Measurements from ENCODE around the gene ID3. TPM values are rescaled to one million over a fixed set of nuclear protein-coding genes. Genes with fewer than 3 reads are reported as not detected.
A peak's percentile ranks its signal among the peaks of the same experiment; 100 is the strongest.

The ID3 gene
- polyA plus RNA-seq, 1 of the 3 experiments (the other 2 are of a cell fraction) = 504 TPM

DNA sequence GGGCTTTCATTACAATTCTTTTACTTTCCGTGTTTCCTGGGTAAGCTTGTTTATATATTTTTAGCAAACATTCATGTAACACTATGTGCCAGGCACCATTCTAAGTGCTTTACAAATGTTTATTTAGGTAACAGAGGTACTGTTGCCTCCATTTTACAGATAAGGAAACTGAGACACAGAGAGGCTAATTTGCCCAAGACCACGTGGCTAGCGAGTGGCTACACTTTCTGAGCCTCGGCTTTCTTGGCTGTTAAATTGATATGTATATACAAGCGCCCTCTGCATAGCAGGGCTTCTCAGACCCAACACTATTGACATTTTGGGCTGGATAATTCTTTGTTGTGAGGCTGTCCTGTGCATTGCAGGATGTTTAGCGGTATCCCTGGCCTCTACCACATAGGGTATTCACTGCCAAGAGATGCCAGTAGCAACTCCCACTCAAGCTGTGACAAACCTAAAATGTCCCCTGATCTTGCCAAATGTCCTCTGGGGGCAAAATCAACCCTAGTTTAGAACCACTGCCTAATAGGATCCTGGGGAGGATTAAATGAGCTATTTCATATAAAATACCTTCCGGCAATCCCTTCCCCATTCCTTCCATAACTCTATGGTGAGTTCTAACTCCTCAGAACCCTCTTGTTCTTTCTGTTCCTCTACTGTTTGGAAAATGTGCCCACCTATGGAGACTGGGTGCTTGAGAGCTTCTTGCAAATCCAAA is 17.2 kb upstream of the ID3 start:
- Histone ChIP-seq H3K27ac (ENCODE audit: low read depth in 2 of 2, low read length in 1 of 2) (peak overlapping the region; percentile 85 to 99), H3K4me3 (ENCODE audit: low read depth in 2 of 2, low read length in 1 of 2) (peak overlapping the region in 1 of 2 experiments; percentile 46; a peak in 2 of 4 replicates), H3K79me2 (ENCODE audit: insufficient read depth) (peaks cover 9% of the 10 kb centered on the region; the same call in 1 of the 2 replicates), H3K27me3 (ENCODE audit: insufficient read depth) (no peaks in the 10 kb centered on the region), H3K4me1 (ENCODE audit: control insufficient read depth in 1 of 2, insufficient read depth in 2 of 2, low read depth in 1 of 2, low read length in 1 of 2) (peaks cover 10 to 40% of the 10 kb centered on the region in 2 experiments), H2AFZ (ENCODE audit: low read depth) (peak overlapping the region; percentile 89), H3K9me3 (no peaks in the 10 kb centered on the region), H3K9ac (peak overlapping the region; percentile 80), H3K9me2 (no peaks in the 10 kb centered on the region), H3K36me3 (replicated peaks in 1 of 2; ENCODE audit: control insufficient read depth in 1 of 2, insufficient read depth in 2 of 2, low read length in 1 of 2) (no peaks in the 10 kb centered on the region), H3K4me2 (peak overlapping the region; percentile 90), H3F3A (replicated peaks; ENCODE audit: insufficient read depth) (peaks cover 35% of the 10 kb centered on the region), H4K20me1 (ENCODE audit: insufficient read depth) (no peaks in the 10 kb centered on the region)
- ChIA-PET POLR2A (no interaction called here), CTCF (interaction anchor here (1.1 to 4.0 kb wide), 7 partner anchors 9 to 61 kb away, joined by 3 to 23 read pairs (median 4); no protein-coding TSS in a partner anchor)
- 70% methylated on average over 6 of the region's 7 CpGs for WGBS (ENCODE audit: low lambda C conversion rate)
- DNase-seq = no peak
- TF ChIP-seq ELF1 (IDR thresholded peaks at IDR 0.05) = no peak
- TF ChIP-seq EP300 (IDR thresholded peaks at IDR 0.05; ENCODE audit: borderline replicate concordance in 1 of 2, low read depth in 1 of 2, low read length in 1 of 2) = no peak
- TF ChIP-seq FOSL2 (IDR thresholded peaks at IDR 0.05; ENCODE audit: borderline replicate concordance, low read depth) = no peak
- TF ChIP-seq, protein P1, sequence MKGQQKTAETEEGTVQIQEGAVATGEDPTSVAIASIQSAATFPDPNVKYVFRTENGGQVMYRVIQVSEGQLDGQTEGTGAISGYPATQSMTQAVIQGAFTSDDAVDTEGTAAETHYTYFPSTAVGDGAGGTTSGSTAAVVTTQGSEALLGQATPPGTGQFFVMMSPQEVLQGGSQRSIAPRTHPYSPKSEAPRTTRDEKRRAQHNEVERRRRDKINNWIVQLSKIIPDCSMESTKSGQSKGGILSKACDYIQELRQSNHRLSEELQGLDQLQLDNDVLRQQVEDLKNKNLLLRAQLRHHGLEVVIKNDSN (IDR thresholded peaks at IDR 0.05; ENCODE audit: borderline replicate concordance, low read depth) = no peak
- TF ChIP-seq, protein P2, sequence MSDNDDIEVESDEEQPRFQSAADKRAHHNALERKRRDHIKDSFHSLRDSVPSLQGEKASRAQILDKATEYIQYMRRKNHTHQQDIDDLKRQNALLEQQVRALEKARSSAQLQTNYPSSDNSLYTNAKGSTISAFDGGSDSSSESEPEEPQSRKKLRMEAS (IDR thresholded peaks at IDR 0.05; ENCODE audit: low read depth) = no peak
- no peak for TF ChIP-seq NRF1 (IDR thresholded peaks at IDR 0.05; ENCODE audit: low read depth, low read length)

DNA sequence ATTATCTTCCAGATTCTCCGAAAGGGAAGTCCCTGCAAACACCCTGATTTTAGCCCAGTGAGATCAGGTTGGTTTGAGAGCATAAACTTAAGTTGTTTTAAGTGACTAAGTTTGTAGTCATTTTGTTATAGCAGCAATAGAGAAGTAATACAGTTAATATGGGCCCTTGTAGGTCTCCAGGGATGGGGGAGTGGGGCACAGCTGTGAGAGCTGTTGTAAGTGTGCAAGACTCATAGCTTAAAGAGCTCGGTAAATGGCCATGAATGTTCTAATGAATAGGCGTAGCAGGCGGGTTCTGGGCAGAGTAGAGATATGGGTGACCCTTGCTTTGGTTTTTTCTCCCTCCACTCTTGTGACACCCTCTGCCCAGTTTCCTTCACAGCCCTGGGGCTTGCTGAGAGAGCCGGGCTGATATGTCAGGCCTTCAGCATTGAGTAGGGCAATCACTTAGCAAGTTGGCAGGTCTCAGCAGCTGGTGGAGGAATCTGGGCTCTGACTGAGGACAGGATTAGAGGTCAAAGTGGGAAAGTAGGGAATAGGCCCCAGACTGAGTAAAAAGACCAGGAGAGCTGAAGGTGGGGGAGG is 16.0 kb upstream of the ID3 start:
- WGBS (ENCODE audit: low lambda C conversion rate) = 75% methylated on average over 5 of the region's 5 CpGs
- Histone ChIP-seq H3K9ac (no peak overlapping the region), H3K27me3 (ENCODE audit: insufficient read depth) (no peaks in the 10 kb centered on the region), H2AFZ (ENCODE audit: low read depth) (no peak overlapping the region), H4K20me1 (ENCODE audit: insufficient read depth) (no peaks in the 10 kb centered on the region), H3F3A (replicated peaks; ENCODE audit: insufficient read depth) (peaks cover 36% of the 10 kb centered on the region), H3K27ac (ENCODE audit: low read depth in 2 of 2, low read length in 1 of 2) (peak overlapping the region in 1 of 2 experiments; percentile 99; a peak in 1 of 4 replicates), H3K79me2 (ENCODE audit: insufficient read depth) (peaks cover 9% of the 10 kb centered on the region; the same call in 1 of the 2 replicates), H3K36me3 (replicated peaks in 1 of 2; ENCODE audit: control insufficient read depth in 1 of 2, insufficient read depth in 2 of 2, low read length in 1 of 2) (no peaks in the 10 kb centered on the region), H3K9me2 (no peaks in the 10 kb centered on the region), H3K4me1 (ENCODE audit: control insufficient read depth in 1 of 2, insufficient read depth in 2 of 2, low read depth in 1 of 2, low read length in 1 of 2) (peaks cover 2 to 32% of the 10 kb centered on the region in 2 experiments), H3K9me3 (no peaks in the 10 kb centered on the region), H3K4me3 (ENCODE audit: low read depth in 2 of 2, low read length in 1 of 2) (no peak overlapping the region), H3K4me2 (peak overlapping the region; percentile 90; the same call in 1 of the 2 replicates)
- ChIA-PET POLR2A (interaction anchor here (0.6 kb wide), 1 partner anchor 88 kb away, joined by 3 read pairs; no protein-coding TSS in a partner anchor), CTCF (interaction anchor here (1.1 to 4.0 kb wide), 5 partner anchors 11 to 62 kb away, joined by 3 to 23 read pairs (median 8); no protein-coding TSS in a partner anchor)
- DNase-seq = no peak
- TF ChIP-seq, protein P3, sequence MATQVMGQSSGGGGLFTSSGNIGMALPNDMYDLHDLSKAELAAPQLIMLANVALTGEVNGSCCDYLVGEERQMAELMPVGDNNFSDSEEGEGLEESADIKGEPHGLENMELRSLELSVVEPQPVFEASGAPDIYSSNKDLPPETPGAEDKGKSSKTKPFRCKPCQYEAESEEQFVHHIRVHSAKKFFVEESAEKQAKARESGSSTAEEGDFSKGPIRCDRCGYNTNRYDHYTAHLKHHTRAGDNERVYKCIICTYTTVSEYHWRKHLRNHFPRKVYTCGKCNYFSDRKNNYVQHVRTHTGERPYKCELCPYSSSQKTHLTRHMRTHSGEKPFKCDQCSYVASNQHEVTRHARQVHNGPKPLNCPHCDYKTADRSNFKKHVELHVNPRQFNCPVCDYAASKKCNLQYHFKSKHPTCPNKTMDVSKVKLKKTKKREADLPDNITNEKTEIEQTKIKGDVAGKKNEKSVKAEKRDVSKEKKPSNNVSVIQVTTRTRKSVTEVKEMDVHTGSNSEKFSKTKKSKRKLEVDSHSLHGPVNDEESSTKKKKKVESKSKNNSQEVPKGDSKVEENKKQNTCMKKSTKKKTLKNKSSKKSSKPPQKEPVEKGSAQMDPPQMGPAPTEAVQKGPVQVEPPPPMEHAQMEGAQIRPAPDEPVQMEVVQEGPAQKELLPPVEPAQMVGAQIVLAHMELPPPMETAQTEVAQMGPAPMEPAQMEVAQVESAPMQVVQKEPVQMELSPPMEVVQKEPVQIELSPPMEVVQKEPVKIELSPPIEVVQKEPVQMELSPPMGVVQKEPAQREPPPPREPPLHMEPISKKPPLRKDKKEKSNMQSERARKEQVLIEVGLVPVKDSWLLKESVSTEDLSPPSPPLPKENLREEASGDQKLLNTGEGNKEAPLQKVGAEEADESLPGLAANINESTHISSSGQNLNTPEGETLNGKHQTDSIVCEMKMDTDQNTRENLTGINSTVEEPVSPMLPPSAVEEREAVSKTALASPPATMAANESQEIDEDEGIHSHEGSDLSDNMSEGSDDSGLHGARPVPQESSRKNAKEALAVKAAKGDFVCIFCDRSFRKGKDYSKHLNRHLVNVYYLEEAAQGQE (IDR thresholded peaks at IDR 0.05; ENCODE audit: low read depth, low read length) = no peak
- TF ChIP-seq MXI1 (IDR thresholded peaks at IDR 0.05; ENCODE audit: low read depth, low read length) (no peak), MEF2A (IDR thresholded peaks at IDR 0.05; ENCODE audit: borderline replicate concordance, low read depth) (no peak), EZH2phosphoT487 (IDR thresholded peaks at IDR 0.05; ENCODE audit: borderline replicate concordance, low read depth) (no peak), RFX5 (IDR thresholded peaks at IDR 0.05; ENCODE audit: low read length) (no peak), TAF1 (IDR thresholded peaks at IDR 0.05; ENCODE audit: borderline replicate concordance, low read depth, low read length) (no peak), RCOR1 (IDR thresholded peaks at IDR 0.05; ENCODE audit: low read length) (no peak), TEAD4 (IDR thresholded peaks at IDR 0.05; ENCODE audit: borderline replicate concordance, insufficient read depth) (no peak), SIN3A (IDR thresholded peaks at IDR 0.05; ENCODE audit: borderline replicate concordance, low read depth, low read length) (no peak), RAD21 (IDR thresholded peaks at IDR 0.05; ENCODE audit: low read length) (no peak)
- TF ChIP-seq, protein P4, sequence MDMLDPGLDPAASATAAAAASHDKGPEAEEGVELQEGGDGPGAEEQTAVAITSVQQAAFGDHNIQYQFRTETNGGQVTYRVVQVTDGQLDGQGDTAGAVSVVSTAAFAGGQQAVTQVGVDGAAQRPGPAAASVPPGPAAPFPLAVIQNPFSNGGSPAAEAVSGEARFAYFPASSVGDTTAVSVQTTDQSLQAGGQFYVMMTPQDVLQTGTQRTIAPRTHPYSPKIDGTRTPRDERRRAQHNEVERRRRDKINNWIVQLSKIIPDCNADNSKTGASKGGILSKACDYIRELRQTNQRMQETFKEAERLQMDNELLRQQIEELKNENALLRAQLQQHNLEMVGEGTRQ (IDR thresholded peaks at IDR 0.05; ENCODE audit: borderline replicate concordance, low read depth, low read length) = no peak
- TF ChIP-seq, protein P5, sequence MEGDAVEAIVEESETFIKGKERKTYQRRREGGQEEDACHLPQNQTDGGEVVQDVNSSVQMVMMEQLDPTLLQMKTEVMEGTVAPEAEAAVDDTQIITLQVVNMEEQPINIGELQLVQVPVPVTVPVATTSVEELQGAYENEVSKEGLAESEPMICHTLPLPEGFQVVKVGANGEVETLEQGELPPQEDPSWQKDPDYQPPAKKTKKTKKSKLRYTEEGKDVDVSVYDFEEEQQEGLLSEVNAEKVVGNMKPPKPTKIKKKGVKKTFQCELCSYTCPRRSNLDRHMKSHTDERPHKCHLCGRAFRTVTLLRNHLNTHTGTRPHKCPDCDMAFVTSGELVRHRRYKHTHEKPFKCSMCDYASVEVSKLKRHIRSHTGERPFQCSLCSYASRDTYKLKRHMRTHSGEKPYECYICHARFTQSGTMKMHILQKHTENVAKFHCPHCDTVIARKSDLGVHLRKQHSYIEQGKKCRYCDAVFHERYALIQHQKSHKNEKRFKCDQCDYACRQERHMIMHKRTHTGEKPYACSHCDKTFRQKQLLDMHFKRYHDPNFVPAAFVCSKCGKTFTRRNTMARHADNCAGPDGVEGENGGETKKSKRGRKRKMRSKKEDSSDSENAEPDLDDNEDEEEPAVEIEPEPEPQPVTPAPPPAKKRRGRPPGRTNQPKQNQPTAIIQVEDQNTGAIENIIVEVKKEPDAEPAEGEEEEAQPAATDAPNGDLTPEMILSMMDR (IDR thresholded peaks at IDR 0.05) = no peak
